ENCODE data around the gene KCTD1. TPM values are rescaled to one million over a fixed set of nuclear protein-coding genes. Genes with fewer than 3 reads are reported as not detected.
"Not testable (repeated sequence)": the region's sequence is repeated elsewhere in the genome, so short reads cannot be mapped to it uniquely, and the experiment has no call there.

The KCTD1 gene
- total RNA-seq, 4 donors from 2014 or later, result 25.3 to 62.0 (median 51.3) TPM

GRCh38 chr18:26448714-26449159 lies 99.6 kb downstream of the KCTD1 start:
- 75 to 82% methylated on average over 8 of the region's 8 CpGs for WGBS, 2 donors
- intact Hi-C loops (cut with DNase I; ENCODE audit: low total_unique reads), result no loop called here
- no peak for TF ChIP-seq CTCF (IDR thresholded peaks at IDR 0.05)
- no peak for TF ChIP-seq POLR2A (IDR thresholded peaks at IDR 0.05)
- no peak for DNase-seq (ENCODE audit: low spot score in 2 of 2)
- H3K4me3 ChIP-seq (ENCODE audit: low read depth, poor library complexity, severe bottlenecking), result no peak overlapping the region

- no peak for TF ChIP-seq POLR2A (IDR thresholded peaks at IDR 0.05)
- TF ChIP-seq CTCF (IDR thresholded peaks at IDR 0.05), result no peak
- no peak overlapping the region for H3K4me3 ChIP-seq (ENCODE audit: low read depth, poor library complexity, severe bottlenecking)
- no peak for DNase-seq (ENCODE audit: low spot score in 2 of 2)
- intact Hi-C loops (cut with DNase I; ENCODE audit: low total_unique reads), result no loop called here
These were observed 104.5 kb downstream of the KCTD1 start for GRCh38 chr18:26443853-26444252.

- intact Hi-C loops (cut with DNase I; ENCODE audit: low total_unique reads), result no loop called here
- DNase-seq (ENCODE audit: low spot score in 2 of 2), result no peak
- TF ChIP-seq CTCF (IDR thresholded peaks at IDR 0.05) (no peak), POLR2A (IDR thresholded peaks at IDR 0.05) (no peak)
- WGBS, 2 donors, result 42 to 60% methylated on average over 3 of the region's 3 CpGs
- no peak overlapping the region for H3K4me3 ChIP-seq (ENCODE audit: low read depth, poor library complexity, severe bottlenecking)
These were observed 106.2 kb downstream of the KCTD1 start for GRCh38 chr18:26442126-26442525.

GRCh38 chr18:26440644-26441043 lies 107.7 kb downstream of the KCTD1 start:
- no peak for DNase-seq (ENCODE audit: low spot score in 2 of 2)
- WGBS, 2 donors, result 34 to 65% methylated on average over 8 of the region's 8 CpGs
- H3K4me3 ChIP-seq (ENCODE audit: low read depth, poor library complexity, severe bottlenecking), result no peak overlapping the region
- no peak for TF ChIP-seq POLR2A (IDR thresholded peaks at IDR 0.05)
- TF ChIP-seq CTCF (IDR thresholded peaks at IDR 0.05), result no peak
- intact Hi-C loops (cut with DNase I; ENCODE audit: low total_unique reads), result no loop called here

GRCh38 chr18:26439537-26439936 lies 108.8 kb downstream of the KCTD1 start:
- DNase-seq (ENCODE audit: low spot score in 2 of 2), result no peak
- 88 to 91% methylated on average over 4 of the region's 4 CpGs for WGBS, 2 donors
- TF ChIP-seq POLR2A (IDR thresholded peaks at IDR 0.05), result no peak
- no peak for TF ChIP-seq CTCF (IDR thresholded peaks at IDR 0.05)
- H3K4me3 ChIP-seq (ENCODE audit: low read depth, poor library complexity, severe bottlenecking), result no peak overlapping the region
- intact Hi-C loops (cut with DNase I; ENCODE audit: low total_unique reads), result no loop called here

- H3K4me3 ChIP-seq (ENCODE audit: low read depth, poor library complexity, severe bottlenecking), result no peak overlapping the region
- TF ChIP-seq POLR2A (IDR thresholded peaks at IDR 0.05) (no peak), CTCF (IDR thresholded peaks at IDR 0.05) (no peak)
- no peak for DNase-seq (ENCODE audit: low spot score in 2 of 2)
- 92 to 93% methylated on average over 5 of the region's 5 CpGs for WGBS, 2 donors
- intact Hi-C loops (cut with DNase I; ENCODE audit: low total_unique reads), result no loop called here
These were observed 109.4 kb downstream of the KCTD1 start for GRCh38 chr18:26438980-26439379.

GRCh38 chr18:26437634-26438033 lies 110.7 kb downstream of the KCTD1 start:
- DNase-seq (ENCODE audit: low spot score in 2 of 2); H3K4me3 ChIP-seq (ENCODE audit: low read depth, poor library complexity, severe bottlenecking); intact Hi-C loops (cut with DNase I; ENCODE audit: low total_unique reads): not testable (repeated sequence)
- 66 to 80% methylated on average over 3 of the region's 3 CpGs for WGBS, 2 donors

Data from lower leg skin (tissue), 4 donors.